Fibroblast of pulmonary artery (primary cell): ENCODE measurements around the gene BCAT1.
"Not testable (repeated sequence)": the region's sequence is repeated elsewhere in the genome, so short reads cannot be mapped to it uniquely, and the experiment has no call there.

ENCODE experiments used
- DNase-seq: peaks from one replicate; pipeline ENCODE4 v3.0.0-alpha.2; 2010; ENCODE audit warnings: low read depth
- H3K4me3 ChIP-seq: replicated peaks from 2 replicates; pipeline ENCODE4 v1.5.1; 2011; ENCODE audit warnings: low read depth, mild to moderate bottlenecking, control low read depth, low read length, moderate library complexity
- TF ChIP-seq, protein P1 (sequence below): IDR thresholded peaks from 2 replicates; pipeline ENCODE4 v1.5.1; 2011; ENCODE audit warnings: mild to moderate bottlenecking, control low read depth, low read length, inconsistent platforms; ENCODE audit errors: missing control alignments

The BCAT1 gene

DNA sequence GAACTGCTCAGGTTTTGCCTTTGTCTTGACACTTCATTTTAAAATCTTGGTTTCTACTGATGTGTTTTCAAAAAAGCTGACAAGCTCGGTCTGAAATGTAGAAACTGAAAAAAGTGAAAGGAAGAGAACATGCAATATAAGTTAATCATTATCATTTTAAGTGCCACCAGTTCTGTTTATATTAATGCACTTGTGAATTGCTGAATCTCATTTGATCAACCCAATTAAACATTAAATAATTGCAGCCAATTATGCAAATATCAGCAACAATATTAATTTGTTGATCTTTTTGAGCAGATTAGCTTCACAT is 133.8 kb downstream of the BCAT1 start:
- TF ChIP-seq, protein P1, sequence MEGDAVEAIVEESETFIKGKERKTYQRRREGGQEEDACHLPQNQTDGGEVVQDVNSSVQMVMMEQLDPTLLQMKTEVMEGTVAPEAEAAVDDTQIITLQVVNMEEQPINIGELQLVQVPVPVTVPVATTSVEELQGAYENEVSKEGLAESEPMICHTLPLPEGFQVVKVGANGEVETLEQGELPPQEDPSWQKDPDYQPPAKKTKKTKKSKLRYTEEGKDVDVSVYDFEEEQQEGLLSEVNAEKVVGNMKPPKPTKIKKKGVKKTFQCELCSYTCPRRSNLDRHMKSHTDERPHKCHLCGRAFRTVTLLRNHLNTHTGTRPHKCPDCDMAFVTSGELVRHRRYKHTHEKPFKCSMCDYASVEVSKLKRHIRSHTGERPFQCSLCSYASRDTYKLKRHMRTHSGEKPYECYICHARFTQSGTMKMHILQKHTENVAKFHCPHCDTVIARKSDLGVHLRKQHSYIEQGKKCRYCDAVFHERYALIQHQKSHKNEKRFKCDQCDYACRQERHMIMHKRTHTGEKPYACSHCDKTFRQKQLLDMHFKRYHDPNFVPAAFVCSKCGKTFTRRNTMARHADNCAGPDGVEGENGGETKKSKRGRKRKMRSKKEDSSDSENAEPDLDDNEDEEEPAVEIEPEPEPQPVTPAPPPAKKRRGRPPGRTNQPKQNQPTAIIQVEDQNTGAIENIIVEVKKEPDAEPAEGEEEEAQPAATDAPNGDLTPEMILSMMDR, result no peak
- no peak for DNase-seq
- H3K4me3 ChIP-seq, result no peak overlapping the region

DNA sequence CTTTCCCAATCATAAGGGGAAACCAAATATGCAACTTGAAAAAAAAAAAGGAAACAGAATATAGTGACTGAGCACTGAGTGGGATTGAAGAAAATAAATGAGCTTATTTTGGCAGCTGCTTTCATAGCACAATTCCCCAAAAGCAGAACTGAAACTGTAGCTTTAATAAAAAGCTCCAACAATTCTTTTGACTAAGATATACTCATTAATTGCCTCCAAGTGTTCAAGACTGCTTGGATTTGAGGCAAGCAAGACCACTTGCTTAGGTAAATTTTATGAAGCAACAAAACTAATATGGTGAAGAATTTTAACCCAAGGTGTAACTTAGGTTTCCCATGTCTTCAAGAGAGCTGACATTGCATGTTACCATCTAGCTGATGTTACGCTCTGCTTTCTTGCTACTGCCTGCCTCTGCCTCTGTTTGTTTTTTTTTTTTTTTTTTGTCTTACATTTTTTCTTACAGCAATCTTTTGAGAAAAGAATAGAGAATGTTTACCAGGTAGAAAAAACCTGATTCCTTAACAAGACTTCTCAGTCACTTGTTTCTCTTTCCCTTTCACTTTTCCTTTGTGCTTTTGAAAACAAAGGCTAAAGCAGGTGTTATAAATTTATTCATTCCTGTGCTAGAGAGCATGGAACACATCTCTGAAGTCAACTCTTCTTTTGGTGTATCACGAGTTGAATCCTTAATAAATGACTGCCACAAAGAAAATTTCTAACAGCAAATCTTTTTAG is 134.4 kb downstream of the BCAT1 start:
- TF ChIP-seq, protein P1, result no peak
- no peak for DNase-seq
- no peak overlapping the region for H3K4me3 ChIP-seq

DNA sequence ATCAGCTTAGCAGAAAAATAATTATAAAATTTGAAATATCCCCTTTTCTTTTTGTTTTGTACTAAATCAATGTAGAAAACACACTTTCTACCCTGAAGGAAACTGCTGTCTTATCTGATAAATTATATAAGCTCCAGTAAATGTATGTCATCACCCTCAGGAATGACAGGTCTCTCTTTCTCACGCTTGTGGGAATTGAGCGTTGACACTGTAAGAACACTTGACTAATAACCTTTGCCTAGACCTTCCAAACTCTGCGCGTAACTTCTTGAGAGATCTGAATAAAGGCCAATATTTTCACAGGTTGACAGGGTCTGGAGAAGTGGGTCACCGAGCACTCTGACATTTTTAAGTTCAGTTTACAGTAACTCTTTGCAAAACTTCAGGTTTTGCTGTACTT is 138.5 kb downstream of the BCAT1 start:
- TF ChIP-seq, protein P1, result no peak
- no peak overlapping the region for H3K4me3 ChIP-seq
- DNase-seq, result no peak

DNA sequence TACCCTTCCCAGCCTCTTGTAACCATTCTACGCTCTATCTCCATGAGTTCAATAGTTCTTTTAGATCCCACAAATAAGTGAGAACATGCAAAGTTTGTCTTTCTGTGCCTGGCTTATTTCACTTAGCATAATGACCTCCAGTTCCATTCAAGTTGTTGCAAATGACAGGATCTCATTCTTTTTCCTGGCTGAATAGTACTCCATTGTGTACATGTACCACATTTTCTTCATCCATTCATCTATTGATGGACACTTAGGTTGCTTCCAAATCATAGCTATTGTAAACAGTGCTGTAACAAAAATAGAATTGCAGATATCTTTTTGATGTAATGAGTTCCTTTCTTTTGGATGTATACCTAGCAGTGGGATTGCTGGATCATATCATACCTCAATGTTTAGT is 139.6 kb downstream of the BCAT1 start:
- not testable (repeated sequence) for DNase-seq, H3K4me3 ChIP-seq

DNA sequence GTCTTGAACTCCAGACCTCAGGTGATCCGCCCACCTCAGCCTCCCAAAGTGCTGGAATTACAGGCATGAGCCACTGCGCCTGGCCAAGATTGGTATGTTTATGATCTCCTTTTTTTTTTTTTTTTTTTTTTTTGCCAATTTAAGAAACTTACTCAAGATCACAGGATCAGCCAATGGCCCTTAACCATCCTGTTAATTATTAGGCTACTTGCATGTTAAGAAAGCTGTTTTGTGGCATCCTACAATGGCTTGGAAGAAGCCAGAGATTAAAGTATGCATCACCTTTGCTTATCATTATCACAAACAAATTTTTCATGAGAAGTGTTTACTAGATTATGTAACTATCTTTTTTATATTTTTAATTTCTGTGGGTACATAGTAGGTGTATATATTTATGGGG is 140.2 kb downstream of the BCAT1 start:
- H3K4me3 ChIP-seq, result no peak overlapping the region
- TF ChIP-seq, protein P1, result no peak
- DNase-seq, result no peak

DNA sequence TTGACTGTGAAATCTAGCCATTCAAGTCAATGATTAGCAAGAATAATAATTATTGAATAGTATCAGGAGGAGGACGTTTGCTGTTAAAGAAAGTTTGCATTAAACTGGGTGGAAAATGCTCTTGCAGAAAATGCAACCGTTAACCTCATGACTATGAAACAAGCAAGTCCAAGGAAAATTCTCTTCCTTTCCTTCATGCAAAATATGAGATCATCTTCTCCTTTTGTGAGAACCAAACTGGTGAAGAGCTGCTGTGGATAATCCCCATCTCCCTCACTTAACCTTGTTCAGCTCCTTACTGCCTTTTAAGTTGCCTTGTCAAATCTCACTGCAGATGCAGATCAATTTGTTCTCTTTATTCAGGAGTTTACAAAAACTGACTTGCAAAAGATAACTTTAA is 142.5 kb downstream of the BCAT1 start:
- TF ChIP-seq, protein P1, result no peak
- no peak overlapping the region for H3K4me3 ChIP-seq
- no peak for DNase-seq

DNA sequence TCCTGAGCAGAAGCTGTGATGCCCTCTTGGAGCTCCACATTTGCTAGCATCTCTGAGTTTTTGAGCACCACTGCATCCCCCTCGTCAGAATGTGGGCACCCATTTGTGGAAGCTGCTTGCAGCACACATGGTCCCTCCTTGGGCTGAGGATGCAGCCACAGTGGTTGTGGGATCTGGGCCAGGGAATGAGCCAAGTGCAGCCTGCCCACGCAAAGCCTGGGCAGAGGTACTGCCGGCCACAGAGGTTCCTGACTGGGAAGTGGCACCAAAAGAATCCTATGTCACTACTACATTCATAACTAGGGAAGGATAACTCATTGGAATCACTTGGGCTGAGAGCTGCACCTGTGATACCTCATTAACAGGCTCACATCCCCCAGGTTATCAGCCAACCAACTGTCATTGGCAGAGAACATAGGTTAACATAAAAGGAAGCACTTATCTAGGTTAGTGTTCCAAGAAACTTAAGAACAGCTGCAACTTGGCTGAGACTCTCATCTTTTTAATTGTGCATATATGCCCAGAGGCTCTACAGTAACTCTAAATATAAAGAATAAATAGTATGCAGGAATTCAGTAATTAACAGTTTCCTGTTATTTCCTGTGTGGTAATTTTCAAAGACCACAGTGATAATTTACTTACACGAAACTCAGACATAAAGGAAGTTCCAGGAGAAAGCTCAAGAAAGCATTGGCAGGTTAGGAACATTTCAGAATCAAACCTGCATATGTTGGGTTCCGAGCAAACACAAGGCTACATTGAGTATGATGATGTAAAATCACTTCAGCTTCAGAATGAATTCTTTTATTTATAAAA is 145.3 kb downstream of the BCAT1 start:
- TF ChIP-seq, protein P1, result no peak
- no peak for DNase-seq
- no peak overlapping the region for H3K4me3 ChIP-seq
